Hematopoietic multipotent progenitor cell treated with erythropoietin and hydrocortisone succinate and interleukin-3 and kit ligand, for 8 days (in vitro differentiated cells): Measurements from ENCODE around the gene NUP188.
"Not testable (repeated sequence)": the region's sequence is repeated elsewhere in the genome, so short reads cannot be mapped to it uniquely, and the experiment has no call there.

Source experiments
- DNase-seq: peaks from one replicate; pipeline ENCODE4 v3.0.0-alpha.2; 2015

Gene NUP188

DNA sequence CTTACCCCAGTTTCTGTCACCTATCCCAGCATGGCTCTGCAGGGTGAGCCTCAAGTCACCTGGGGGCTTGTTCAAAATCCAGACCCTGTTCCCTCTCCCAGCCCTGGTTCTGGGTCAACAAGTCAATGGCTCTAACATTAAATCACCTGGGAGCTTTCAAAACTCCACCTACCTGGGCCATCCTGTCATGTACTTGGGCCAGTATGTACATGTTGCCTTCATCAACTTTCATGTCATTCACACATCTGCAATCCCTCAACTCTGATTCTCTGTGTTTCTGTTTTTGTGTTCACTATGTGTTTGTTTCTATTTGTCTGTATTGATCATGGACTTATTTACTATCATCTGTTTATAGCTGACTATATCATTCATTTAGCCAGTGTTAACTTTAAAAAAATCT, 82.7 kb downstream of the NUP188 start:
- DNase-seq = no peak

DNA sequence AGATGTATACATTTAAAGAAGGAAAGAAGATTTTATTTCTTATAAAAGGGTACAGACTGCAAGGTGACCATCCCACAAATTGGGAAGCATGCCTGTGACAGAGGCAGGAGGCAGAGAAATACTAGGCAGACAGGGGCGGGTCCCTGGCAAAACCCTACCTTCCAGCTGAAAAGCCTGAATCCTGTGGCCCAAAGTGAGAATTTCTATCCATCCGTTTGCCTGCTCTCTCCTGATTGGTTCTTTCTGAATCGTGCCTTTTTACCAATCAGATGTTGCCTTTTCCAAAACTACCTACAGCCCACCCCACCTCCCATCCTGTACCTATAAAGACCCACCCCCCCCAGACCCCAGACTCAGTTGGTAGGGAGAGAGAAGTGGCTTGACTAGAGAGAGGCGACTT, 84.0 kb downstream of the NUP188 start:
- DNase-seq = no peak

DNA sequence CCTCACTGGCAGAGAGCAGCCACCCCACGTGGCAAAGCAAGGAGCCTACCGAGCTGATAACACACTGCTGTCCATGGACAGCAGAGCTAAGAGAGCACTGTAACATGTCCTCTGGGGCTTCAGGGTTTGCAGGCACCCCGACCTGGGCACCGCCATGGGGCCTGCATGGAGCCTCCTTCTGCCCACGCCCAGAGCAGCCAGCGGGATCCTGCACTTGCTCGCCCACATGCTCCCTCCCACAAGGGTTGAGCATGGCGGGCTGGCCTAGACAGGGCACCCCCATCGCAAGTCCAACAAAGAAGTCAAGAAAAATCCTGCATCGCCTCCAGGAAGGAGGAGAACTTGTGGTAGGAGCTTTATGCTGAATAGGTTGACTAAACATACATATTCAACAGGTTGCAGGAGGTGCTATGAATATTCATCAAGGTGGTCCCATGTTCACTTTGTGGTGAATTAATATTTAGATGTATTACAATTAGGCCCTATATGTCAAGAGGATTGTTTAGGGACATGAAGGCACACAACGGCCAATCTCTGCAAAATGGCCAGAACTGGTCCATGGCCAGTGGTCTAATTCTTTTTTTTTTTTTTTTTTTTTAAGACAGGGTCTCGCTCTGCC, 85.2 kb downstream of the NUP188 start:
- DNase-seq = peak; percentile 42

DNA sequence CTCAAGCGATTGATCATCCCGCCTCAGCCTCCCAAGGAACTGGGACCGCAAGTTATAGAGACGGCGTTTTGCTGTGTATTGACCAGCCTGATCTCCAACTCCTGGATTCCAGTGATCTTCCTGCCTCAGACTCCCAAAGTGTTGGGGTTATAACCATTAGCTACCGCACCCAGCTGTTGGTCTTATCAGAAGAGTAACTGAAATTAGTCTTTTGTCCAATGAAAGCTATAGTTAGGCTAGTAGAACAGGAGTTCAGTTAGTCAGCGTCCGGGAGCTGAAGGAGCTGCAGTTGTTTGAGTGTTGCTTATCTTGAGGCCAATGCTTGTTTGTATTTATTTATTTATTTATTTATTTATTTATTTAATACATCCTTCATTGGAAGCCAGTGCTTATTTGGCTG, 85.7 kb downstream of the NUP188 start:
- DNase-seq = peak; percentile 95

DNA sequence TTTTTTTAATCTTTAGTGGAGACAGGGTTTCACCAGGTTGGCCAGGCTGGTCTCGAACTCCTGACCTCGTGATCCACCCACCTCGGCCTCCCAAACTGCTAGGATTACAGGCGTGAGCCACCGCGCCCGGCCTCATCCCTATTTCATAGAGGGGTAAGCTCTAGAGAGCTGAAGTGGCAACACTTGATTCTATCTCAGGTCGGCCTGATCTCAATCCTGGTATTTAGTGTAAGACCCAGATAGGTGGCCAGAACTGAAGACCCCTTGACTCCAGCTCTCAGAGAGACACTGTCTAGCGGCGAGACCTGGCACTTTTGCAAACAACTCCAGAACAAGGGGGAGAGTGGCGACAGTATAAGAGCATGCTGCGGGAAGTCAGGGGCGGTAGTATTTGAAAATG, 88.3 kb downstream of the NUP188 start:
- not testable (repeated sequence) for DNase-seq

- DNase-seq = peak; percentile 99
Measured at GRCh38 chr9:129036241-129036922, 88.9 kb downstream of the NUP188 start, which contains the start of gene MIGA2. MIGA2 (plus strand) TSS chr9:129036626; CDS start chr9:129040595, 3,969 bp downstream.

GRCh38 chr9:129036923-129037766, 89.6 kb downstream of the NUP188 start:
- no peak for DNase-seq

- no peak for DNase-seq
Measured at GRCh38 chr9:129037767-129038098, 90.2 kb downstream of the NUP188 start.

GRCh38 chr9:129038109-129038852, 90.8 kb downstream of the NUP188 start:
- no peak for DNase-seq

DNA sequence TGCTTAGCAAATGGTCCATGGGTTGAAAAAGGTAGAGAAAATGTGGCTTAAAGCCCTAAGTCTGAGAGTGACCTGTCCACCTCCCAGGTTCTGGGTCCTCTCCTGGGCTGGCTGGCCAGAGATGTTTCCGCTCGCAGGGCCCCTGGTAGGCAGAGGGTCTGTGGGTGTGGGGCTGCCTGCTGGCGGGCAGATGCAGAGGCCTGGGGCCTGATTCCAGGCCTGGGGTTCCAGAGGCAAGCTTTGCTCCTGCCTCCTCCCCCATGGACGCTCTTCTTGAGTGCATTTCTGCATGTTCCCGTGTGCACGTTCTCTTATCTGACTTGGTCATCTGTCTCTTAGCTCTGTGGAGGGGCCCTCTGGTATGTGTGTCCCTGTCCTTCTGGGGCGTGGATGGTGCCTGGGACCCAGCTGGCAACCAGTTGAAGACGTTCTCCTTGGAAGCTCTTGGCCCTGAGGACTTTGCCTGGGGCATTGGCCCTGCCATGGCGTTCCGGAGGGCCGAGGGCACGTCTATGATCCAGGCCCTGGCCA, 92.7 kb downstream of the NUP188 start:
- peak; percentile 88 for DNase-seq

GRCh38 chr9:129042016-129042415, 94.5 kb downstream of the NUP188 start:
- no peak for DNase-seq

DNA sequence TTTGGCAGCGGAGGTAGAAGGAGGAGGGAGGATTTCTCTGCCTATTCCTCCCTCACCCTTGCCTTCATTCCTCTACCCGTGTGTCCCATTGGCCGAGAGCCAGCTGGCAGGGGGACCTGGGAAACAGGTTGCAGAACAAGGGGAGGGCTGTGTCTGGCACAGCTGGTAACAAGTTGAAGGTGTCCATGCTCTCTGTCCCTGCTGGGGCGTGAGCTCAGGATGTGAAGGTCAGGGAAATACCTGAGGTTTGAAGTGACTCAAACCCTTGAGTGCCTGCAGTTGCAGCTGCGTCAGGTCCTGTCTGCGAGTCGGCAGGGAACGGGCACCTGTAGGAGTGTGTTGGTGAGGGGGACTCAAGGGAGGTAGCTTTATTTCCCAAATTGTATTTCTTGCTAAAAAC, 105.1 kb downstream of the NUP188 start:
- no peak for DNase-seq

DNA sequence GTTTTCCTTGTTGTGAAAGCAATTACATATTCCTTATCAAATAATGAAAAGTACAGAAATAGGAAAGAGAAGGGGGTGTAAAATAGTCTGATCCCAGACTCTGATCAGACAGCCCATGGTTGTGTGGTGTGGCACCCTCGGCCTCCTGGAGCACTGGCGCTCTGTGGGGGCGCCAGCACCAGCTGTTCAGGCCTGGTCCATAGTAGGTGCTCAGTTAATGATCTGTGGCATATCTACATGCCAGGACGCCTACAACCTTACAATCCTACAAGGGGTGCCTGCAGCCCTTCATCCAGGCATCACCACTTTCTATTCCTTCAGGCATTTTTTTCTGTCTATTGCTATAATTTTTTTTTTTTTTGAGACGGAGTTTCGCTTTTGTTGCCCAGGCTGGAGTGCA, 105.5 kb downstream of the NUP188 start:
- DNase-seq = no peak

DNA sequence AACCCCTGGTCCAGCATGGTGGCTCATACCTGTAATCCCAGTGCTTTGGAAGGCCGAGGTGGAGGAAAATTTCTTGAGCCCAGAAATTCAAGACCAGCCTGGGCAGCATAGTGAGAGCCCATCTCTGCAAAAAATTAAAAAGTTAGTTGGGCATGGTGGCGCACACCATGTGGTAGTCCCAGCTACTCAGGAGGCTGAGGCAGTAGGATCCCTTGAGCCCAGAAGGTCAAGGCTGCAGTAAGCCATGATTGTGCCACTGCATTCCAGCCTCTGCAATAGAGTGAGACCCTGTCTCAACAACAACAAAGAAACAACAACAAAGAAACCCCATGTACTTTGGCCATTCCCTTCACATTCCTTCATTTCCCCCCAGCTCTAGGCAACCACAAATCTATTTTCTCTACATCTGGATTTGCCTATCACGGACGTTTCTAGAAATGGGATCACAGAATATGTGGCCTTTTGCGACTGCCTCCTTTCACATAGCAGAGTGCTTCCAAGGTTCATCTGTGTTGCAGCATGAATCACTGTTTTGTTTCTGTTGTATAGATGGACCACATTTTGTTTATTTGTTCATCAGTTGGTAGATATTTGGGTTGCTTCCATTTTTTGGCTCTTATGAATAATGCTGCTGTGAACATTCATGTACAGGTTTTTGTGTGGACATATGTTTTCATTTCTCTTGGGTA, 106.8 kb downstream of the NUP188 start:
- DNase-seq = no peak
